ENCODE measurements around the gene MNAT1.
"Not testable (repeated sequence)": the region's sequence is repeated elsewhere in the genome, so short reads cannot be mapped to it uniquely, and the experiment has no call there.

The MNAT1 gene

DNA sequence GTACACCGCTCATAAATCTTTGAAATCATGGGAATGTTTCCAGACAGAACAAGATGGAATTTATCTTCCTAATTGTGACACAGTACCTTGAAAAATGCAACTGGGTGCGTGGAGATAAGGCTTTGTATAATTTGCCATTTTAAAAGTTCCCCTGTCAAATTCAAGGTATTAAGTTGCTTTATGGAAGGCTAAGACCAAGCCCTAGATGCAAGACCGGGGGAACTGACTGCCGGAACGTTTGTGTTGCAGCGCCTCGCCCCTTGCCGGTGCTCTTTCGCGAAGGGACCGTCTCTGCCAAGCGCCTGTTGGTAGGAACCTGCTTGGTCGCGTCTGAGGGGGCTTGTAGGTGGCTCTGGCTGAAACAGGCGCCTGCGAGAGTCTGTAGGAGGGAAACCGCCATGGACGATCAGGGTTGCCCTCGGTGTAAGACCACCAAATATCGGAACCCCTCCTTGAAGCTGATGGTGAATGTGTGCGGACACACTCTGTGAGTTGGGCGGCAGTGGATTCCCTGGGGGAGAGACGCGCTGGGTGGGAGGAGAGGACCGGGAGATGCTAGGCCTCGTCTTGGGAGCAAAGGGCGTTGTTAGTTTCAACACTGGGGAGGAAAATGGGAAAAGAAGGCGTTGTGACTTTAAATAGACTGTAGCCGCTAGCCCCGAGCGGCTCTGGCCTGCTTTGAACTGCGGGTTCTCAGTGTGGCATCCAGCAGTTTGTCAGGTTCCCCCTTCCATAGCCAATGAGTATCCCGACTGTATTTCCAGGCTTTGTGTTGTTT is at the start of gene MNAT1:
Gene MNAT1 (plus strand): TSS at position 297 of the 778 bp plus-strand sequence. CDS start 102 bp downstream, at position 399.
- DNase-seq: no peak

- DNase-seq: no peak
Measured at GRCh38 chr14:60686865-60687264, 47.7 kb upstream of the MNAT1 start.

DNA sequence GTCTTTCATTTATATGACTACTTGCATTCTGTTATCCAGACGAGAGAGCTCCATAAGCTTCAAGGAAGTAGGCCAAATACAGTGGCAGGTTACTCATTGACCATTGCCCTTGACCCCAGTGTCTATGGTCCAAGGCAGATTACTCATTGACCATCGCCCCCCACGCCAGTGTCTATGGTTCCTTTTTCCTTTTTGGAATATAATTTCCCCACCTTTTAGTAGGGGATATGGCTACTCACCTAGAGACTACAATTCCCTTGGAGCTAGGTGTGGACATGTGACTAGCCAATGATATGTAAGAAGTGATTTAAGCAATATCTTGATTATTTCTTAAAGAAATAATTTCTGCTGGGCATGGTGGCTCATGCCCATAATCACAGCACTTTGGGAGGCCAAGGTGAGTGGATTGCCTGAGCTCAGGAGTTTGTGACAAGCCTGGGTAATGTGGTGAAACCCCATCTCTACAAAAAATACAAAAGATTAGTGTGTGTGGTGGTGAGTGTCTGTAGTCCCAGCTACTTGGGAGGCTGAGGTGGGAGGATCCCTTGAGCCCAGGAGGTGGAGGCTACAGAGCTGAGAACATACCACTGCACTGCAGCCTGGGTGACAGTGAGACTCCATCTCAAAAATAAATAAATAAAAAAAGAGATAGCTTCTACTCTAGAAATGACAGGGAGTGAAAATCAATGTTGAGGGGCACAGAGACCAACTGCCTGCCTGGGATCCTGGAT is 43.0 kb upstream of the MNAT1 start:
- no peak for DNase-seq

DNA sequence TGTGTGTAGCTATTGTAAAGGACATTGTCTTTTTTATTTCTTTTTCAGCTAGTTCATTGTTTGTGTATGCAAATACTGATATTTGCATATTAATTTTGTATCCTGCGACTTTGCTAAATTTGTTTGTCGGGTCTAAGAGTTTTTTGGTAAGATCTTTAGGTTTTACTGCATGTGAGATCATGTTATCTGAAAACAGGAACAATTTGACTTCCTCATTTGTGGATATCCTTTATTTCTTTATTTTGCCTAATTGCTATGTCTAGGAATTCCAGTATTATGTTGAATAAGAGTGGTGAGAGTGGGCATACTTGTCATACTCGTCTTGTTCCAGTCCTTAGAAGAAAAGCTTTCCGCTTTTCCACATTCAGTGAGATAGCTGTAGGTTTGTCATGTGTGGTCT is 39.2 kb upstream of the MNAT1 start:
- no peak for DNase-seq

DNA sequence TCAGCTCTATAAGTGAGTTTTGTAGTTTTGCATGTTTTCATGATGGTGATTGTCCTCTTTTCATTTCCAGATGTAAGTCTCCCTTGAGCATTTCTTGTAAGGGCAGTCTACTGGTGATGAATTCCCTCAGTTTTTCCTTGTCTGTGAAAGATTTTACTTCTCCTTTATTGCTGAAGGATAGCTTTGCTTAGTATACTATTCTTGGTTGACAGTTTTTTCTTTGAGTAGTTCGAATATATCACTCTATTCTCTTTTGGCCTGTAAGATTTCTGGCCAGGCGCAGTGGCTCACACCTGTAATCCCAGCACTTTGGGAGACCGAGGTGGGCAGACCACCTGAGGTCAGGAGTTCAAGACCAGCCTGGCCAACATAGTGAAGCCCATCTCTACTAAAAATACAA is 34.0 kb upstream of the MNAT1 start:
- DNase-seq: no peak

DNA sequence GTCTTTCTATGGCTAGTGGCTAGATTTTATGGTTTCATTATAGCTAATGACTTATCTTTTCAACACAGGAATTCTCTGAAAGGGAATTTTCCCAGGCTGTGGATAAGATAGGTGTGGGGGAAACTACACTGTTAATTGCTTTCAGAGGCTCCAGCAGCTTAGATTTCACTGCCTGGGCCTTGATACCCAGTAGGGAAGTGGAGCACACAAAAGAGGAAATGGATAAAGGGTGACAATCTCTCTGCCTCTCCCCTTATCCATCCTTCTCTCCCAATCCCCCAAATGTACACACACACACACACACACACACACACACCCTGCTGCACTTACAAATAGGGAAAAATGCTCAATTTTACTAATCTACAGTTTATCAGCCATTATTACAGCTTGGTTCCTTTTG is 29.5 kb upstream of the MNAT1 start:
- no peak for DNase-seq

- DNase-seq: no peak
Measured at GRCh38 chr14:60707858-60708257, 26.7 kb upstream of the MNAT1 start.

DNA sequence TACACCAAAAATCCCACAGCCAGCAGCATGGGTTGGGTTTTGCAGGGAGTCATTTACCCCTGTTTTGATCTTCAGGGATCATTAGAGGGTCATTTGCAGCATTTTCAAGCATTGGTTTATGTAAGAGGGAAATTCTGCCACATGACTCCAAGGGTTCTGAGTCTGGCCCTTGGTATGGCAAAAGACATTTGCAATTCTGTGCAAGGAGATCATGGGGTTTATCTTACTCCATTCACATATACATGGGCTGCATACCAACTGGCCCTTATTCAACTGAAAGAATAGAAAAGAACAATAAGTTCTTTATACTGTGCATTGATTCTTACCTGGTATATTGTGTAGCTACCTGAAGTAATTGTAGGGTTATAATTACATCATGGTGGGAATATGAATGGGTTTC is 24.1 kb upstream of the MNAT1 start:
- DNase-seq: no peak

DNA sequence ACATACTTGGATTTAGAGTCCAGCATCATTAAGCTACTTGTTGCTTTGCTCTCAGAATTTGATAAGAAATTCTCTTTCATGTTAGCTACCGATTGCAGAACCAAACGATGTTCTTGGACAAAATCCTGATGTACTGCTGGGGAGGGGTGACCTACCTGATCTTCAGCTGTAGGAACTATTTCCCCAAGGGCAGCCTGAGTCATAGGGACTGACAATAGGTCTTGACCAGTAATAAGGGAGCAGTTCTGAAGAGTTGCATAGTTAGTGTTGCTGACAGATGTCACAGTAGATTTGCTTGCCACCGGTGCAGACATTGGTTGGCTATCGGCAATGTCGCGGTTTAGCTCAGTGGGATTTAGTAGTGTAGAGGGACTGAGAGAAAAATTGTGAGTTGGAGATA is 21.0 kb upstream of the MNAT1 start:
- DNase-seq: no peak

- DNase-seq: no peak
Measured at GRCh38 chr14:60720391-60720790, 14.2 kb upstream of the MNAT1 start.

DNA sequence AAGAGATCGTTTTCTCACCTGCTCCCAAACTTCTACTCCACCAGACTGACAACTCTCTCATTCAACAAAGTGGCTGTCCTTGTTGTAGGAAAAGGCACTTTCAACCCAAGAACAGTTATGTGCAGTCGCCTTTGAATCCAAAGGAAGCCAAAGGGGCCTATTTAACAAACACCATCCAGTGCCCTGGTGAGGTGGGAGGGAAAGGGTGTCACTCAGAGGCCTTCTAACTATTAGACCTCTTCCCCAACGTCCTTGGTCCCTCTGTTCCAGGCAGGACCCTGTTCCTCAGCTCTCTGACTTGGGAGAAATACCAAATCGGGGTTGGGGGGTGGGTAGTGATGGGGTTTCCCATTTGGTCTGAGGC is 13.6 kb upstream of the MNAT1 start:
- no peak for DNase-seq

- no peak for DNase-seq
Measured at GRCh38 chr14:60721326-60722106, 13.0 kb upstream of the MNAT1 start.

- no peak for DNase-seq
Measured at GRCh38 chr14:60722107-60722356, 12.5 kb upstream of the MNAT1 start.

- no peak for DNase-seq
Measured at GRCh38 chr14:60722357-60723115, 12.0 kb upstream of the MNAT1 start.

DNA sequence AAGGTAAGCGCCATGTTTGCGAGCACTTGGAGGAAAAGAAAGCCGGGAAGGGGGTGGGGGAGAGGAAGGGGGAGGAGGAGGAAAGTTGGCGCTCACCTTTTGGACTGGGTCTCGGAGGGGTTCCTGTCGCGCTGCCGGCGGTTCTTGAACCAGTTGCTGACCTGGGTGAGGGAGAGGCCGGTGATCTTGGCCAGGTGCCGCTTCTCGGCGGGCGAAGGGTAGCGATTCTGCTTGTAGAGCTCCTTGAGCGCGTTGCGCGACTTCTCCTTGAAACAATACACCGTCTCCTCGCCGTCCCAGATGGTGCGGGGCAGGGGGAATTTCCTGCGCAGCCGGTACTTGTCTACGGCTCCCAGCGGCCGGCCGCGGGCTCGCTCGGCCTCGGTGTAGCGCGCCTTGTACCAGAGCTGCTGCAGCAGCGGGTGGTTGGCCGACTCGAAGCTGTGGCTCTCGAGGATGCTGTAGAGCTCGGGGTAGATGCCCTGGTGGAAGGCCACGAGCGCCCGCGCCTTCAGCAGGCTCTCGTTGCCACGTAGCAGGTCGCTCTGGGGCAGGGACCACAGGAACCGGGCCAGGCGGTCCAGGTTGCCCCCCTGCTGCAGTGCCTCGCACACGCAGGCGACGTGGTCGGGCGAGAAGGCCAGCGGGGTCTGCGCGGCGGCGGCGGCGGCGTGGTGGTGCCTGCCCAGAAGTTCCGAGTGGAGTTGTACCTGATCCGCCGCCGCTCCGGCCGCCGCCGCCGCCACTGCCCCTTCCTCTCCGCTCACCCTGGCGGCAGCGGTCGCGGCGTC is 11.2 kb upstream of the MNAT1 start:
- no peak for DNase-seq

- no peak for DNase-seq
Measured at GRCh38 chr14:60723907-60724618, 10.5 kb upstream of the MNAT1 start, which contains the start of gene SIX4. Gene SIX4, minus strand, starts transcription at chr14:60724351. Its CDS starts 277 bp downstream, at chr14:60724074.

DNA sequence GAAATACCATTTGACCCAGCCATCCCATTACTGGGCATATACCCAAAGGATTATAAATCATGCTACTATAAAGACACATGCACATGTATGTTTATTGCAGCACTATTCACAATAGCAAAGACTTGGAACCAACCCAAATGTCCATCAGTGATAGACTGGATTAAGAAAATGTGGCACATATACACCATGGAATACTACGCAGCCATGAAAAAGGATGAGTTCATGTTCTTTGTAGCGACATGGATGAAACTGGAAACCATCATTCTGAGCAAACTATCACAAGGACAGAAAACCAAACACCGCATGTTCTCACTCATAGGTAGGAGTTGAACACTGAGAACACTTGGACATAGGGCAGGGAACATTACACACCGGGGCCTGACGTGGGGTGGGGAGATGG is 3.3 kb upstream of the MNAT1 start:
- DNase-seq: not testable (repeated sequence)

DNA sequence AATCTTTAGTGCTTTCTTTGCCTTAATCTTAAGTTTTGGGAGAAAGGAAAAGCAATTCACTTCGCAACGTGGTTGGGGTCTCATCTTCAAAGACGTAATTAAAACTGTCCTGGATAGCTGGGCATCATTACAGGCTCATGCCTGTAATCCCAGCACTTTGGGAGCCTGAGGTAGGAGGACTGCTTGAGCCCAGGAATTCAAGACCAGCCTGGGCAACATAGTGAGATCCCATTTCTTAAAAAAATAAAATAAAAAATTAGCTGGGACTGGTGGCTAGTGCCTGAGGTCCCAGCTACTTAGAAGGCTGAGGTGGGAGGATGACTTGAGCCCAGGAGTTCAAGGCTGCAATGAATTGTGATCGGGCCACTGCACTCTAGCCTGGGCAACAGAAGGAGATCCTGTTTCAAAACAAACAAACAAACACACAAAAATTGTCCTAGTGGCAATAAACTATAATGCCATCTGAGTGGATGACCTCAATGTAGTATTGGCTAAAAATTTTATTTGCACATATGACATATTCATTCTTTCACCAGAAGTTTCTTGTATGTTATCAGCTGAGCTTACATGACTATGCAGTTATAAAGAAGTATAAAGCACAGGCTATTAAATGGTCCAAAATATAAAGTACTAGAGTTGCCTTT is 1.6 kb upstream of the MNAT1 start:
- no peak for DNase-seq

GRCh38 chr14:60735416-60735815 is 855 bp downstream of the MNAT1 start:
- DNase-seq: no peak

- no peak for DNase-seq
Measured at GRCh38 chr14:60736494-60736893, 1.9 kb downstream of the MNAT1 start.

All from cortex of kidney (tissue), 1 donor.